NOMO-1 treated with DMSO at 0.1 percent for 48 hours (cell line): ENCODE results near the gene DBF4B.
A peak's percentile ranks its signal among the peaks of the same experiment; 100 is the strongest.
"Not testable (repeated sequence)": the region's sequence is repeated elsewhere in the genome, so short reads cannot be mapped to it uniquely, and the experiment has no call there.

Experiments
- DNase-seq: peaks from one replicate; lab custom pipeline; 2025; ENCODE audit not compliant: unreplicated experiment; lab: John Stamatoyannopoulos, UW

DBF4B gene

GRCh38 chr17:44708401-44709263 lies at the start of gene DBF4B:
DBF4B (plus strand) TSS chr17:44708665; CDS start chr17:44708821, 156 bp downstream.
- peak; percentile 84 for DNase-seq

GRCh38 chr17:44661835-44662234 lies 46.6 kb upstream of the DBF4B start:
- DNase-seq, result no peak

GRCh38 chr17:44663095-44663494 lies 45.4 kb upstream of the DBF4B start:
- no peak for DNase-seq

- DNase-seq, result no peak
Observed at GRCh38 chr17:44664867-44665266, 43.6 kb upstream of the DBF4B start.

- DNase-seq, result no peak
Observed at GRCh38 chr17:44666006-44666405, 42.5 kb upstream of the DBF4B start.

- DNase-seq, result peak; percentile 34
Observed at GRCh38 chr17:44672479-44673093, 35.9 kb upstream of the DBF4B start.

GRCh38 chr17:44673893-44674292 lies 34.6 kb upstream of the DBF4B start:
- no peak for DNase-seq

GRCh38 chr17:44677136-44677535 lies 31.3 kb upstream of the DBF4B start:
- no peak for DNase-seq

GRCh38 chr17:44683303-44683702 lies 25.2 kb upstream of the DBF4B start:
- peak; percentile 80 for DNase-seq

GRCh38 chr17:44687756-44688155 lies 20.7 kb upstream of the DBF4B start:
- DNase-seq, result no peak

GRCh38 chr17:44688200-44688599 lies 20.3 kb upstream of the DBF4B start:
- DNase-seq, result no peak

GRCh38 chr17:44688675-44689476 lies 19.6 kb upstream of the DBF4B start:
- DNase-seq, result no peak

GRCh38 chr17:44689477-44690217 lies 18.8 kb upstream of the DBF4B start, which contains the start of gene CCDC43:
CCDC43 (minus strand) TSS chr17:44689776; CDS start chr17:44689753, 23 bp downstream.
- peak; percentile 89 for DNase-seq

- peak; percentile 59 for DNase-seq
Observed at GRCh38 chr17:44690746-44691306, 17.6 kb upstream of the DBF4B start.

- no peak for DNase-seq
Observed at GRCh38 chr17:44693609-44694008, 14.9 kb upstream of the DBF4B start.

- not testable (repeated sequence) for DNase-seq
Observed at GRCh38 chr17:44700288-44700687, 8.2 kb upstream of the DBF4B start.

- peak; percentile 3 for DNase-seq
Observed at GRCh38 chr17:44707755-44708400, 587 bp upstream of the DBF4B start.

GRCh38 chr17:44719444-44719843 lies 11.0 kb downstream of the DBF4B start:
- DNase-seq, result no peak

GRCh38 chr17:44722254-44722653 lies 13.8 kb downstream of the DBF4B start:
- no peak for DNase-seq

- not testable (repeated sequence) for DNase-seq
Observed at GRCh38 chr17:44726121-44726520, 17.7 kb downstream of the DBF4B start.
